ENCODE data around the gene RCL1.

RCL1 gene

GRCh38 chr9:4844056-4844838, 51.5 kb downstream of the RCL1 start:
- DNase-seq, result no peak

- DNase-seq, result no peak
These were observed 56.6 kb downstream of the RCL1 start for GRCh38 chr9:4849369-4849768.

GRCh38 chr9:4850603-4851310, 58.0 kb downstream of the RCL1 start:
- no peak for DNase-seq

GRCh38 chr9:4852419-4852818, 59.7 kb downstream of the RCL1 start:
- no peak for DNase-seq

DNA sequence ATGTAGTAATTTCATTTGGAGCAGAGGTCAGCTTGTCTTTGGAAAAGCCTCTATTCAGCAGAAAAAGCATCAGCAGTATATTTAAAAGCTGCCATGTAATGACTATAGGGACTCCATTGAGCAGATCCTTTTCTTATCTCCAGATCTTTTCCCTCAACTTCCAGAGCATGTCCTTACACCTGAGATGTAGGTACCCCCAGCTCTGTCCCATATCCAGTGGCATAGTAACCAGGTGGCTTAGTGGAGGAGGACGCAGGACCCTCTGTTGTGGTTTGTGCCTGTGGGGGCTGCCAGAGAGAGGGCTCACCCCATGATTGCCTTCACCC, 61.5 kb downstream of the RCL1 start:
- DNase-seq, result no peak

GRCh38 chr9:4855841-4856240, 63.1 kb downstream of the RCL1 start:
- DNase-seq, result no peak

GRCh38 chr9:4857163-4857810, 64.5 kb downstream of the RCL1 start:
- no peak for DNase-seq

DNA sequence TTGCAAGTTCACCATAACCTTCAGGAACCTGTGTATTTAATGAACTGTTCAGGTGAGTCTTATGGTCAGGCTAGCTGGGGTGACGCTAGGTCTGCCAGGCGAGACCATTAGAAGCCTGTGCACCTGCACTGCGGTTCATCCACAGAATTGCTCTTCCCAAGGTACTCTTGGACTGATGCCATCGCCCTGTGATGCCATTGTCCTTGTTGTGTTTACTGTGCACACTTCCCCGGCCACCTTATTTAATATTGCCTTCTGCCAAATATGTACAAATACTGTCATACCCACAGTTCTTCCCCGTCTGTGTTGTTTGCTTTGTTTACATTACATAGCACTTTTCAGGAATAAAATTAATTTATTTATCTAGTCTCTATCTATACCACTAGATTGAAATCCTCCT, 66.3 kb downstream of the RCL1 start:
- no peak for DNase-seq

- no peak for DNase-seq
These were observed 67.6 kb downstream of the RCL1 start for GRCh38 chr9:4860383-4860782.

DNA sequence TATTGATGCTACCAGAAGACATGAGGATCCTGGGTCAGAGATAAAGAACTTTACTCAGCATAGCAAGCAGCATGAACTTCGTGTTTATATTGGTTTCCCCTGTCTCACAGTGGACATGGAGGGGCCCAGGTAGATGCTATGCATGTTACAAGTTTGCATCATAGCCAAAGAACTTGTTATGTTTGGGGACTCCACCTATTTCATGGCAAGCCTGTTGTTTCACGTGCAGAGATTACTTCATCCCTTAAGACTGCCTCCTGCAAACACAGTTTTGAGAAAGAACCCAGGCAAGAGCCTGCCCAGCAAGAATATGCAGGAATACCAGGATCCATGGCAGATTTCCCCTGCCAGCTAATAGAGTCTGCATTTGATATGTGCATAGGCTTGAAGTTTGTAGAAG, 68.4 kb downstream of the RCL1 start:
- DNase-seq, result no peak

- DNase-seq, result no peak
These were observed 69.2 kb downstream of the RCL1 start for GRCh38 chr9:4861736-4862451.

- no peak for DNase-seq
These were observed 69.9 kb downstream of the RCL1 start for GRCh38 chr9:4862506-4863250.

DNA sequence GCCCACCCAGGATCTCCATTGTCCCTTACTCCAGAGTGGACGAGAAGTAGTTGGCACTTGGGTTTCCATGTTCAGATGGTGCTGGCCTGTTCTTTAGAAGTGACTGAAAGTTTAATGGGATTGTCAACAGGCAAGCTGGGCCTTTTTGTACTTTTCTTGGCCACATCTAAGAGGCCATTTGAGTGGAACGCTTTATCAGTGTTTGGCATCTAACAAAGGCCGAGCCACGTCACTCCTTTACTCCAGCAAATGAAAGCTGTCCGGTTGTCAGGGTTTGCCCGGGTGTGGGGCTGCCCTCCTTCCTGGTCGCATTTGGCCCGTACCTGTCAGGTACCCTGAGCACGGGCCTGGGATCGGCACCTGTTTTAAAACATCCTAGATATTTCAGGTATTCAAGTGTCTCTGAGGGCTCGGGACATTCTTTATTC, 71.5 kb downstream of the RCL1 start:
- DNase-seq, result no peak

GRCh38 chr9:4864698-4865097, 72.0 kb downstream of the RCL1 start:
- no peak for DNase-seq

DNA sequence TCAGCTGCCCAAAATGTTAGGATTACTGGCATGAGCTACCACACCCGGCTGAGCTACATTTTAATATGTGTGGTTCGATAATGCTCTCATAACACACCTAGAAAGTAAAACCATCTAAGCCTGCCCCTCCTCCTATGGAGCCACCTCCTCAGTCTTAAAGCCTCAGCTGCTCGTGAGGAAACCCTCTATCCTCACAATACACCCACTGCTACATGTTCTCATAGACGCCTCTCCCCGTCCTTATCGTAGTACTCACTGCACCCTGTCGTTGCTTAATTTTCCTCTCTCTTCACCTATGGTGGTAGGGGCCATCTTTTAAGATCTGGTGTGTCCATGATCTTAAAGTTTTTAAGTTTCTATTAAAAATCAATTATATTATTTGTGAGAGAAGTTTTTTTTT, 72.9 kb downstream of the RCL1 start:
- DNase-seq, result no peak

DNA sequence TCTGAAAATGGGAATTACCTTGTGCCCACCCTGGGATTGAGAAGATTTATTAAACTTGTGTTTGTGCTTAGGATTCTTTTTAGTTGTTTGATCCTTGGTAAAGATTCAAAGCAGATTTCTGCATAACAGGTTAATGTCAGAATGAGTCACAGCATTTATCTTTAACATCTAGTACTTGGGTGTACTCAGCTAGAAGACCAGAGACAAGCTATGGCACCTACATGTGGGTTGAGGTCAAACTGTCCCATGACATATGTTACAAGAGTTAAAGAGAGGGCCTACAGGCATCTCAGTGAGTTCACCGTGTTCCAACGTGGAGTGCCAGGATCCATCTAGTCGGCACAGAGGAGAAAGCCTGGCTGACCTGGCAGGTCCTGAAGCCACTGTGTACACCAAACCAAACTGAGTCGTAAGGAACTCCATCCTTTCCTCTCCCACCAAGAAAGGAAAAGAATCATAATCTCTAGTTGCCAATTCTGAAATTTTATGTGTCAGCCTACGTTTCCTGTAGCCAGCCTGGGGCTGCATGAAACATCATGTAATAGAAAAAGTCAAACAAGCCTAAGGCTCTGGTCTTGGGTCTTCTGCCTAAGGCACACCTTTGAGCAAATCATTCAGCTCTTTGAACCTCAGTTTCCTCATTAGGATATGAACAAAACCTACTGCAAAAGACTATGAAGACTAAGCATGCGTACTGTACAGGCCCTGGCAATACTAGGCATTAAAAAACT, 73.7 kb downstream of the RCL1 start:
- DNase-seq, result no peak

GRCh38 chr9:4873066-4873465, 80.3 kb downstream of the RCL1 start:
- no peak for DNase-seq

GRCh38 chr9:4875559-4875958, 82.8 kb downstream of the RCL1 start:
- no peak for DNase-seq

GRCh38 chr9:4879115-4879558, 86.4 kb downstream of the RCL1 start:
- DNase-seq, result no peak

DNA sequence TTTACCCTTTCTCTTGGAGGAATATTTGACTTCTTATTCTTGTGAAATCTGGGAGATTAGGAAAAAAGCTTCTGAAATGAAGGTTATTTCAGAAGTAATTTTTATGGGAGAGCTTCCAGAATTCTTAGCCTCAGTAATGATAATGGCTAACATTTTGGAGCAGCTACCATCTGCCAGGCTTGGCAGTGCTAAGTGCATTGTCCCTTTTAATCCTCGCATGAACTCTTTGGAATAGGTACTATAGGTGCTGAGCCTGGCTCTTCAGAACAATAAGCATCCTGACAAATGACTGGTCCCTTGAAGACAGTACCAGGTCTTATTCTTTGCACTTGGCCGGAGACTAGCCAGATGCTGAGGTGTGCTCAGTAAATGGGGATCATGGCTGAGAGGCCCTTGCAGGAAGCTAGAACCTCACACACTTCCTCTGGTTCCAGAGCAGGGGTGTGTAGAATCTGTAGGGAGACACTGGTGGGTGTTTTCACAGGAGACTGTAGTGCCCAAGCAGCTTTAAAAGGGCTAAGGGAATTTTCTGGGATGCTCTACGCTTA, 90.7 kb downstream of the RCL1 start:
- no peak for DNase-seq

DNA sequence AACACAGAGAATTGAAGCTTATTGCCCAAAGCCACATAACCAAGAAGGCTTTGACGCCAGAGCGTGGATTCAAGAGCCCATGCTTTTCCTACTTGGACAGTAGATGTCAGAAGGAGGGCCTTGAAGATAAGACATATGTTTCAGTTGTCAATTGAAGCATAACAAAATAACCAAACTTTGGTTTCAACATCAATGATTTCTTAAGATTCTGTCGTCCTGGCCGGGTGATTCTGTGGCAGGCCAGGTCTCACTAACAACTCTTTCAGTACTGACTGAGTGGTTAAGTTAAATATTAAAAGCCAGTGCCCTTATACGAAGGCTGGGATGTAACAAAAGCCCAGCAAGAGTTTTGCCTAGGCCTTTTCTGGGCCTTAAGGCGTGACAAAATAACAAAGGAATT, 94.0 kb downstream of the RCL1 start:
- no peak for DNase-seq

GRCh38 chr9:4887556-4887955, 94.8 kb downstream of the RCL1 start:
- DNase-seq, result no peak

Data from CD4-positive, alpha-beta T cell treated with Interleukin-12 subunit alpha and Interleukin-12 subunit beta, for 1 hour (primary cell).